ENCODE data around the gene FRY.

FRY gene

DNA sequence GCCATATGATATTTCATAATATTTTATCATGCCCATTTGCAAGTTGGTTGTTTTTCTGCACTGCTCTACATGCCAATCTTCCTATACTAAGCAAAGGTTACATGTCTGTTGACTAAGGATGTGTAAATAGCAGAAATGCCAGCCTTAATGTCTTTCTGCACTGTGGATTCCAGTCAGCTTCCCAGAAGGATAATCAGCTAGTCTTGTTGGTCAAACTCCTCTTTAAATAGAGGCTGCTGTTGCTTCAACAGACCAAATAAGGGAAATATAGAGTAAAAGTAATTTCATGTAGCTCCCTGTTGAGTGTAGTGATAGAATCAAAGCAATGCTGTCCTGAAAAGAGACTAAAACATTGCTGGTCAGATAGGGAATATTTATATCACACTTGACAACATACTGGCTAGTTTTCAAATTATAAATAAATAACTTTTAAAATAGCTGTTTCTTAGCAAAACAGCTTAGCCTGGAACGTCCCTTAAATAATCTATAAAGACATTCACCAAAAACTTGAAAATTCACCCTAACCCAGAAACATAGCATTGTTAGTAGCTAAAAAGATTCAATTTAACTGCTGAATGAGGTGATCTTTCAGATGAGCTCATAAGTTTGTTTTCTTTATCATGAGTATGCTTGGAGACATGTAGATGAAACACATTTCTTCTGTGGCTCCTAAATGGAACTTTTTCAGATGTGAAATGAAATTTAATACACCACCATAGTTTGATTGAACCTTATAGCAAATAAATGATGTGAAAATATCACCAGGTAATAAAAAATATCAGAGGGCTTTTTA lies 56.6 kb downstream of the FRY start:
- DNase-seq: no peak

DNA sequence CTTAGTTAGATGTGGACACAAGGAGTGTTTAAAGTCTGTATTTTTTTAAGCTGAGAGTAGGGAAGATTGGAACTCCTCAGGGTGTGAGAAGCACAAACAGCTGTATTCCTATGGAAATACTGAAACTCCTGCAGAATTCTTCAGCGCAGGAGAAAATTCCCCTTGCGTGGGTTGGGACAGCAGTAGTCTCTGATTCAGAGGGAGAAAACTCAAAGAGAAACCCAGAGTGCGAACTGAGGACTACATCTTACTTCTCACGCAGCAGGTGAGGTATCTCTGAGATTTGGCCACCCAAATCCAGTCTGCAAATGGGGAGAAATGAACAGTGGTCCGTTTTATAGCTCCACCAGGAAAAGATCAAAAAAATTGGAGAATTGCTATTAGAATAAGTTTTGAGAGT lies 60.9 kb downstream of the FRY start:
- no peak for DNase-seq

GRCh38 chr13:32093006-32093405 lies 61.4 kb downstream of the FRY start:
- DNase-seq: no peak

DNA sequence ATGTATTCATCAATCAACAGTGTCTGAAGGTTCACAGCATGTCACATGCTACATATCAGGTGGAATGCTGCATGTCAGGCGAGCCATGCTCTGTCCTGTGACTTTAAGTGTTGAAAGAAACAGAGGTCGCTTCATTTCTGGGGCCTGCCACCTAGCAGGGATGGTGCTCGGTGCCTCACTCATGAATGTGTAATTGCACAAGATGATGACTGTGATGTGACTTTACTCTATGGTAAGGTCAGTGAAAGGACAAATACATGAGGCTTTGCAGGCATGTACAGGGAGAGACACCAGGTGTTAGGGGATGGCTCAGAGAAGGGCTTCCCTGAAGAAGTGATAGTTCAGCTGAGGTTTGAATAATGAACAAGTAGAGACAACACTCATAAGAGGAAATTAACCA lies 66.7 kb downstream of the FRY start:
- DNase-seq: no peak

GRCh38 chr13:32105653-32106313 lies 74.2 kb downstream of the FRY start:
- DNase-seq: no peak

DNA sequence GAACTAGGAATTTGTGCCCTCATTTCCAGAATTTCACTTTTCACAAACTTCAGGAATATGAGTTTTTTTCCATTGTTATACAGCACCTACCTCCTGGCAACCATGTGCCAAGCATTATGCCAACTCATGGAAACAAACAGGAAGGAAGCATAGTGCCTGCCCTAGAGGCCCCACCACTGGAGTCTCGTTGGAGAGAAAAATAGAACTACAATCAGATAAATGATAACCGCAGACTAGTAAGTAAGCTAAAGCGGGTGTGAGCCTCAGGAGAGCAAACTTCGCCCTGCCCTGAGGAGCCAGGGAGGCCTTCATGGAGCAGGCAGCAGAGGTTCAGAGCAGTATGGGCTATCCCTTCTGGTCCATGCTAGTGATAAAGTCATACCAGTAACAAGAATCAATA lies 75.9 kb downstream of the FRY start:
- DNase-seq: no peak

DNA sequence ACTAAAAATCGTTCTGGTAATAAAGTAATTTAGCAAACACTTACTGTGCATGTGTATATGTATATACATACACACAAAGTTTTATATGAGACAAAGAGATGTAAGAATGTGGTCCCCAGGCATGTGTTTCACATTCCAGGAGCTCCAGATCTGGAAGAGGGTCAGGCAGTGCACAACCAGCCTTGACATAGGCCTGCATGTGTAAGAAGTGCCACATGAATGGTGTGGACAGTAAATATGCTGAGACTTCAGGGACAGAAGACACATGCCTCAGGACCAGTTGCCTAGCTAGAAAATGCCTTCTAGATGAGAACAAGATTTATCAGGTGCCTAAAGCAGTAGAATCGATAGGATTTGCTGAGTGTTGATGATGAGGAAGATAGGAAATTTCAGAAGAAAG lies 76.4 kb downstream of the FRY start:
- no peak for DNase-seq

- no peak for DNase-seq
Observed at GRCh38 chr13:32113532-32113931, 82.0 kb downstream of the FRY start.

DNA sequence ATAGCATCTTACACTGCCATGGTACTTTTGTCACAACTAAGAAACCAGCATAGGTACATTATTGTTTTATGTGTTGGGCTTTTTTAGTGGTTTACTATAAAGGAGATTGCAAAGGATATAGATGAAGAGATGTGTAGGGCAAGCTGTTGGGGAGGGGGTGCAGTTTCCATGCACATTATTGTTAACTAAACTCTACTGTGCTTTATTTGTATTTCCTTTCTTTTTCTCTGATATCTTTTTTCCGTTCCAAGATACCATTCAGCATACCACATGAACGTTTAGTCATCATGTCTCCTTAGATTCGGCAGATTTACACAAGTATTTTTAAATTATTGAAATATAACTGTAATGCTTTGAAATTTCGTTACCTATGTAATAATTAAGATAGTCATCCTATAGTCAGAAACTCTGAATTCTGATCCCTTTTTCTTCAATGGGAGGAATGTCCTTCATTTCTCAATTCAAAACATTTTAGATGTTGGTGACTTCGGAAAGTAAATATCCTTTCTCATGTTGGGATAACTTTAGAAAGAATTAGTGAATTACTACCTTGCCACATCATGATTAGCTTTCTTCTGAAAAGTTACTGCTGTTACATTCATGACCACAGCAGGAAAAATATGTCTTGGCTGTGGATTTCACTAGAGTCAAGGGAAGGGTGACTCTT lies 82.8 kb downstream of the FRY start:
- DNase-seq: no peak

- DNase-seq: no peak
Observed at GRCh38 chr13:32115066-32115465, 83.5 kb downstream of the FRY start.

DNA sequence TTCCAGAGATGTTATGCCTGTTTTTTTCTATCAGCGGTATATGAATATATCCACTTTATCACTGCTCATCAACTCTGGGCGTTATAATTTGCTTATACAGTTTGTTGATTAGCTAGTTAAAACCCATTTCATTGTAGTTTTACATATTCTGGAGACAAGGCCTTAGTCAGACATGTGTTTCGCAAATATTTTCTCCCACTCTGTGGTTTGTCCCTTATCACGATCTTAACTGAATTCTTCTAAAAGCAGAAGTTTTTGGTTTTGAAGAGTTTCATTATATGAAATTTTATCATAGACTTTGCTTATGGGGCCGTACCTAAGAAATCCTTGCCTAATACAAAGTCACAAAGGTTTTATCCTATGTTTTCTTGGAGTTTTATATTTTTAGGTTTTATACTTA lies 84.6 kb downstream of the FRY start:
- DNase-seq: no peak

DNA sequence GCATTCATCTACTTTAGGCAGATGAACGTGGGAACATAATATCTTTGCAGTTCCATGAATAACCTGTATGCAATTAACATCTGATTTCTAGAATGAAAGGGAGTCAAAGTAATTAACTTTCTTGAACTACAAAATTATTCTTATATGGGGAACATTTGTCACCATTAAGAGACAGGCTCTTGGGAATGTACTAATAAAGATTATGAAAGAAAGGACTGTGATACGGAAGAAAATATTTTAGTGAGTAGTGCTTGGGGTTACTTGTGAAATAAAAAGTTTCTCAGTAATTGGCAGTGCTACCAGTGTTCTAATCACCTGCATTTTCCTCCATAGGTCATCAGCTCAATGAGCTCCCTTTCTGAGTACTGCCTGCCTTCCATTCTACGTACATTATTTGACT lies 85.4 kb downstream of the FRY start:
- DNase-seq: no peak

DNA sequence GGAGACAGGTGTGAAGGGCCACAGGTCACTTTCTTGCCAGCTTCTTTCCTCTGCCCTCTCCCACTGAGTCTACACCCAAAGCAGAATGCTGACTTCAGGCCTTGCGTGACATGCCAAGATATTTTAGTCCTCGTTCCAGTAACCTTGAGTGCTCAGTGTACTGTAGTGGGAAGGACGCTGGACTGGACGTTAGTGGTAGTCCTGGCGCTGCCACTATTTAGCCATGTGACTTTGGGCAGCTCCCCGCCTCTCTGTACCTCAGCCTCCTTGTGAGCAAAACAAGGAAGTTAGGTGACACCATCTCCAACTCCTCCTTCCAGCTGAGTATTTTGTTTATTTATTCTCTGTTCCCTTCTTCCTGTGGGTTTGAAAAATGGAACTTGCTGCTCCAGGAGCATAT lies 86.1 kb downstream of the FRY start:
- DNase-seq: no peak

- no peak for DNase-seq
Observed at GRCh38 chr13:32121316-32121715, 89.7 kb downstream of the FRY start.

- DNase-seq: no peak
Observed at GRCh38 chr13:32124743-32125142, 93.2 kb downstream of the FRY start.

- no peak for DNase-seq
Observed at GRCh38 chr13:32125221-32125689, 93.7 kb downstream of the FRY start.

GRCh38 chr13:32125751-32126150 lies 94.2 kb downstream of the FRY start:
- no peak for DNase-seq

- DNase-seq: no peak
Observed at GRCh38 chr13:32126278-32126677, 94.7 kb downstream of the FRY start.

DNA sequence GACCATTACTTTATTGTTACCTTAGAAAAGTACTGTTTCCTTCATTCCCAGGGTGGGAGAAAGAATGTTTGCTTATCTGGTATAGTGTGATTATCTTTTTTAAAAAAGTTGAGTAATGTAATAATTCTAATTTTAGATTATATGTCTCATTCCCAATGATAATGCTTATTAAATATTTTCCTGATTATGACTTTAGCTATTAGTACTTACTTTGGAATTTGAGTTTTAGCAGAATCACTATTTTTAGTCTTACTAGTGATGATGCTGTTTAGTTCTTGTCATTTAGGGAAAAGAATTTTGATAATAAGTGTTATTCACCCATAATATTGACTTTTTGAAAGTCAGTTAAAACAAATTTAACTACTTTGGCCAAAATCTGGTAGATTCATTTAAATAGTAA lies 95.2 kb downstream of the FRY start:
- no peak for DNase-seq

- DNase-seq: no peak
Observed at GRCh38 chr13:32127691-32128090, 96.1 kb downstream of the FRY start.

DNA sequence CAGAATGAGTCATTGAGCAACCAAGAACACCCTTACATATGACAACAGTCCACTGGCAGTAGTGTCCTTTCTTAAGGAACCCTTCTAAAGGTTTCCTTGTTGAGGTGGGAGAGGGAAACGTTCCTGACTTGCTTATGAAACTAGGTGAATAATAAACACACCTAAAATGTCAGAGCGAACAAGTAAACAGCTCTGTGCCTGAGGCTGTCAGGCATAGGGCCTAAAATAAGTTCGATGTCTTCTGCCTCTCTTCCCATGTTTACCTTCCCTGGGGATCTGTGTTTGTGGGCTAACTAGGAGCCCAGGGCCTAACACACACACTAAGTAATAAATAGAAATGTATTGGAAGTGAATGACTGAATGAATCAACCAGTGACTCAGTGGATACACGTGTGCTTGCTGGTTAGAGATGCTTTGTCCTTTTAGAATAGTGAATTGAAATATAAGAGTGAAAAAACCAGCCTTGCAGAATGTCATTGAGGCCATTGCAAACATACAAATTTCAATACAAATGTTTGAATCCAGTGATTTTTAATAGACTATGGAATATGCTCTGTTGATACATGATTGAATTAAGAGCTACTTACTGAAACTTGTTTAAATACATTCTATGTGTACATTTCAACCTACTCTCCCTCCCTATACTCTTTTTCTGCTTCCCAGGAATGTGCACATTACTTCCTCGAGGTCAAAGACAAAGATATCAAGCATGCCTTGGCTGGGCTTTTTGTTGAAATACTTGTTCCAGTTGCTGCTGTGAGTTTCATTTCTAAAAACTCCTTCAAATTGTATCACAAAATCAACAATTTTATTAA lies 102.9 kb downstream of the FRY start:
- DNase-seq: no peak

- DNase-seq: no peak
Observed at GRCh38 chr13:32135056-32135390, 103.4 kb downstream of the FRY start.

GRCh38 chr13:32135655-32136054 lies 104.1 kb downstream of the FRY start:
- DNase-seq: no peak
